Neural progenitor cell (in vitro differentiated cells): ENCODE results near the gene VRTN. TPM values are rescaled to one million over a fixed set of nuclear protein-coding genes. Genes with fewer than 3 reads are reported as not detected.

Experiments
- DNase-seq: peaks from one replicate; pipeline ENCODE4 v3.0.0-alpha.2; 2016; ENCODE audit warnings: low spot score
- H2AFZ ChIP-seq: fragments of 200-600 bp; sonication (generic); replicated peaks from 2 replicates; pipeline ENCODE4 v1.6.1; 2016; ENCODE audit warnings: antibody characterized with exemption
- H3F3A ChIP-seq: fragments of 200-600 bp; sonication (generic); 2 replicates; pipeline ENCODE4 v1.6.1; 2016; ENCODE audit warnings: antibody characterized with exemption, low read depth
- H3K27ac ChIP-seq: fragments of 200-600 bp; sonication (generic); 2 replicates; pipeline ENCODE4 v1.5.1; 2016; ENCODE audit warnings: mild to moderate bottlenecking
- H3K27me3 ChIP-seq: fragments of 200-600 bp; sonication (generic); 2 replicates; pipeline ENCODE4 v1.6.1; 2016; ENCODE audit warnings: mild to moderate bottlenecking, moderate library complexity
- H3K36me3 ChIP-seq: fragments of 200-600 bp; sonication (generic); 2 replicates; pipeline ENCODE4 v1.5.1; 2016
- H3K4me1 ChIP-seq: fragments of 200-600 bp; sonication (generic); 2 replicates; pipeline ENCODE4 v1.6.1; 2016; ENCODE audit warnings: mixed run types
- H3K4me2 ChIP-seq: fragments of 200-600 bp; sonication (generic); 2 replicates; pipeline ENCODE4 v1.6.1; 2016
- H3K4me3 ChIP-seq: fragments of 200-600 bp; sonication (generic); 2 replicates; pipeline ENCODE4 v1.5.1; 2016
- H3K79me2 ChIP-seq: fragments of 200-600 bp; sonication (generic); 2 replicates; pipeline ENCODE4 v1.6.1; 2016; ENCODE audit warnings: low read depth
- H3K9ac ChIP-seq: fragments of 200-600 bp; sonication (generic); 2 replicates; pipeline ENCODE4 v1.6.1; 2016
- H3K9me3 ChIP-seq: fragments of 200-600 bp; sonication (generic); 2 replicates; pipeline ENCODE4 v1.5.1; 2016; ENCODE audit warnings: low read depth
- H4K20me1 ChIP-seq: fragments of 200-600 bp; sonication (generic); 2 replicates; pipeline ENCODE4 v1.6.1; 2016; ENCODE audit warnings: low read depth
- H3K27ac Mint-ChIP-seq: 3 replicates; pipeline ENCODE4 v1.8.0; 2021; ENCODE audit warnings: mixed read lengths
- H3K27me3 Mint-ChIP-seq: 2 replicates; pipeline ENCODE4 v1.8.0; 2022; ENCODE audit warnings: low read depth, mild to moderate bottlenecking, inconsistent platforms, moderate library complexity, mixed read lengths; ENCODE audit not compliant: insufficient read depth
- H3K36me3 Mint-ChIP-seq: 3 replicates; pipeline ENCODE4 v1.8.0; 2021; ENCODE audit warnings: mixed read lengths
- H3K4me1 Mint-ChIP-seq: 3 replicates; pipeline ENCODE4 v1.8.0; 2021; ENCODE audit warnings: mixed read lengths
- H3K4me3 Mint-ChIP-seq: 3 replicates; pipeline ENCODE4 v1.8.0; 2021; ENCODE audit warnings: mild to moderate bottlenecking, moderate library complexity, mixed read lengths
- H3K9me3 Mint-ChIP-seq: 3 replicates; pipeline ENCODE4 v1.8.0; 2020; ENCODE audit warnings: mixed read lengths
- EZH2 ChIP-seq: fragments of 200-600 bp; sonication (generic); IDR thresholded peaks from 2 replicates; pipeline ENCODE4 v1.6.1; 2017; ENCODE audit warnings: antibody characterized with exemption, mild to moderate bottlenecking, moderate library complexity
- EZH2phosphoT487 ChIP-seq: fragments of 200-600 bp; sonication (generic); IDR thresholded peaks from 2 replicates; pipeline ENCODE4 v1.6.1; 2017; ENCODE audit warnings: antibody characterized with exemption
- total RNA-seq: library from RNA; depleted of rRNA; stranded (reverse); fragments of >200 nt; gene quantifications from 2 replicates; pipeline ENCODE4 v1.2.3, GENCODE V29; 2015; ENCODE audit warnings: low replicate concordance
- TF ChIP-seq, protein P1 (sequence below): fragments of 200-600 bp; sonication (generic); IDR thresholded peaks from 2 replicates; pipeline ENCODE4 v1.5.1; 2017; ENCODE audit warnings: antibody characterized with exemption, mild to moderate bottlenecking

VRTN gene
- total RNA-seq, 1 donor from 2014 or later = 7.9 TPM

DNA sequence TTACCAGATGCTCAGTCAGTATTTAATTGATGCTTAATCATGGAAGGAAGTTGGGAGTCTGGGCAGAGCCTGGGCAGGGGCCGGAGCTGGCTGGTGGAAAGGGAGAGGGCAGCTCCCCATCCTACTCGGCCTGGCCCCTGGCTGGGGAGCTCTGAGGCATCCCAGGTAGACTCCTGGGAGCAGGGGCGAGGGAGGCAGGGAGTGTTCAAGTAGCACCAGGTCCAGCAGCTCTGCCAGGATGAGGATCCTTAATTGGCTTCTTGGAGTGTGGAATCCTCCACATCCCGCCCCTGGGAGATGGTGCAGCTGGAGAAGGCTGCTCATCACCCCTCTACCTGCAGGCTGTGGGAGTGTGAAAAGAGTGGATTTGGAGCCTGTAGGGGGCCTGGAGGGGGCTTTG, 46.8 kb downstream of the VRTN start:
- no peak for DNase-seq
- peak overlapping the region; percentile 18 for H3K4me2 ChIP-seq
- no peak overlapping the region for H3K4me3 Mint-ChIP-seq
- H3K9me3 ChIP-seq = no peaks in the 10 kb centered on the region
- peaks cover 3% of the 10 kb centered on the region for H3F3A ChIP-seq
- H3K36me3 Mint-ChIP-seq = no peaks in the 10 kb centered on the region
- no peaks in the 10 kb centered on the region for H3K36me3 ChIP-seq
- H3K4me1 Mint-ChIP-seq = peaks cover 9% of the 10 kb centered on the region
- TF ChIP-seq EZH2 = no peak
- no peak for TF ChIP-seq EZH2phosphoT487
- TF ChIP-seq, protein P1, sequence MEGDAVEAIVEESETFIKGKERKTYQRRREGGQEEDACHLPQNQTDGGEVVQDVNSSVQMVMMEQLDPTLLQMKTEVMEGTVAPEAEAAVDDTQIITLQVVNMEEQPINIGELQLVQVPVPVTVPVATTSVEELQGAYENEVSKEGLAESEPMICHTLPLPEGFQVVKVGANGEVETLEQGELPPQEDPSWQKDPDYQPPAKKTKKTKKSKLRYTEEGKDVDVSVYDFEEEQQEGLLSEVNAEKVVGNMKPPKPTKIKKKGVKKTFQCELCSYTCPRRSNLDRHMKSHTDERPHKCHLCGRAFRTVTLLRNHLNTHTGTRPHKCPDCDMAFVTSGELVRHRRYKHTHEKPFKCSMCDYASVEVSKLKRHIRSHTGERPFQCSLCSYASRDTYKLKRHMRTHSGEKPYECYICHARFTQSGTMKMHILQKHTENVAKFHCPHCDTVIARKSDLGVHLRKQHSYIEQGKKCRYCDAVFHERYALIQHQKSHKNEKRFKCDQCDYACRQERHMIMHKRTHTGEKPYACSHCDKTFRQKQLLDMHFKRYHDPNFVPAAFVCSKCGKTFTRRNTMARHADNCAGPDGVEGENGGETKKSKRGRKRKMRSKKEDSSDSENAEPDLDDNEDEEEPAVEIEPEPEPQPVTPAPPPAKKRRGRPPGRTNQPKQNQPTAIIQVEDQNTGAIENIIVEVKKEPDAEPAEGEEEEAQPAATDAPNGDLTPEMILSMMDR = no peak
- no peak overlapping the region for H2AFZ ChIP-seq
- H4K20me1 ChIP-seq = no peaks in the 10 kb centered on the region
- no peak overlapping the region for H3K27ac ChIP-seq
- H3K9ac ChIP-seq = no peak overlapping the region
- no peaks in the 10 kb centered on the region for H3K79me2 ChIP-seq
- peaks cover 29% of the 10 kb centered on the region for H3K4me1 ChIP-seq
- no peaks in the 10 kb centered on the region for H3K9me3 Mint-ChIP-seq
- no peaks in the 10 kb centered on the region for H3K27me3 ChIP-seq
- H3K4me3 ChIP-seq = no peak overlapping the region
- no peak overlapping the region for H3K27ac Mint-ChIP-seq
- peaks cover 7% of the 10 kb centered on the region for H3K27me3 Mint-ChIP-seq

DNA sequence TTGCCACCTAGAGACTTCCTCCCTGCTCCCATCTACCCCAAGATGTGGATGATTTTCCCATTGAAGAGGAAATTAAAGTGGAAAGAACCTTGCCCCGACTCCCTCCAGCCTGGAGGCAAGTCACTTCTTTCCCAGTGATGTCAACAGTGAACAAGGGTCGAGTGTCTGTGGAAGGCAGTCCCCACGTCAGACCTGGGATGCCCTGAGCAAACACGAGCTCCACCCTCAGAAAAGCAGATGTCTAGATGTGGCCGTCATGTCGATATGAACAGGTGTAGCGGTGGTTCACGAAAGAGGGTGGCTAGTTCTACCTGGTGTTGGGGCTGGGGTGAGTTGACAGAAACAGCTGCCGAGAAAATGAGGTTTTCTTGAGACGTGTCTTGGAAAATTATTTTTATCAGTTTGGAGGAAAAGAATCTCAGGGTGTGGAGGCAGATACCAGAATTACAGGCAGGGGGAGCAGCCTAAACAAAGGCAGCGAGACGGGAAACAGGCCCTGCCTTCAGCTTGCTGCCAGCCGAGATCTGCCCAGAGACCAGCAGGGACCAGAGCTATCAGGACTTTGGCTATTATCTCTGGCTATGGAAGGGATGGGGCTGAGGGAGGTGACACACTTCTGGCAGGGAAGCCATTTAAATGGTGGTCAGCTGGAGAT, 51.9 kb downstream of the VRTN start:
- DNase-seq = peak; percentile 53
- Histone ChIP-seq H2AFZ (peak overlapping the region; percentile 75), H3K9ac (no peak overlapping the region), H3K9me3 (no peaks in the 10 kb centered on the region), H3K27me3 (no peaks in the 10 kb centered on the region), H3K4me3 (no peak overlapping the region), H3K4me1 (peaks cover 48% of the 10 kb centered on the region), H3K4me2 (no peak overlapping the region), H3F3A (peaks cover 23% of the 10 kb centered on the region), H4K20me1 (no peaks in the 10 kb centered on the region), H3K36me3 (no peaks in the 10 kb centered on the region), H3K79me2 (no peaks in the 10 kb centered on the region), H3K27ac (no peak overlapping the region)
- Mint-ChIP-seq H3K4me3 (no peak overlapping the region), H3K27ac (no peak overlapping the region), H3K27me3 (peaks cover 7% of the 10 kb centered on the region), H3K9me3 (no peaks in the 10 kb centered on the region), H3K36me3 (no peaks in the 10 kb centered on the region), H3K4me1 (peaks cover 32% of the 10 kb centered on the region)
- TF ChIP-seq EZH2 = no peak
- TF ChIP-seq, protein P1 = no peak
- no peak for TF ChIP-seq EZH2phosphoT487

DNA sequence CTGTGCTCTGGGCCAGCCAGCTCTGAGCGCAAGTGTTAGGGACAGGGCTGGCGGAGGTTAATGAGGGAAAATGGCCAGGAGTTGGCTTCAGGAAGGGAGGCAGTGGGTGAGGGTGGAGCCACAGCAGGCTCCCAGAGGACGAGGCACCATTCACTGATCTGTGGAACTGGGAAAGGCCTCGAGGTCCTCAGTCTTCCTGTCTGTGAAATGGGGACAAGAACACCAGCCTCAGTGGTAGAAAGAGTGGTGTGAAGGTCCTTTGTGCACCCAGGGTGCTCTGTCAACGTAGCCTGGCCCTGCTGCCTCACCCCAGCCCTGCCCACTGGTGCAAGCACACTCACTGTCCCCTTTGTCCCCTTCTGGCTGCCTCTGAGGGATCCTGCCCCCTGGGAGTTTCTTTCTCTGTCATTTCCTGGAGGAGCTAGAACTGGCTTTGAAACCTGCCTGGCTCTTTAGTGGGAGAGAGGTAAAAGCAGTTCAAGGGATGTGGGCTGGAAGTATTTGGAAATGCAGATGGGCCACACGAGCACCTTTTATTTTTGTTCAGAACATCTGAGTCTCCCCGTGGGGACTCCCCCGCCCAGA, 52.7 kb downstream of the VRTN start:
- Histone ChIP-seq H3K9me3 (no peaks in the 10 kb centered on the region), H3F3A (peaks cover 23% of the 10 kb centered on the region), H3K27ac (no peak overlapping the region), H3K27me3 (no peaks in the 10 kb centered on the region), H3K4me2 (peak overlapping the region; percentile 66), H4K20me1 (no peaks in the 10 kb centered on the region), H3K36me3 (no peaks in the 10 kb centered on the region), H3K9ac (no peak overlapping the region), H3K79me2 (no peaks in the 10 kb centered on the region), H3K4me1 (peaks cover 41% of the 10 kb centered on the region), H2AFZ (peak overlapping the region; percentile 85), H3K4me3 (no peak overlapping the region)
- Mint-ChIP-seq H3K27me3 (peaks cover 10% of the 10 kb centered on the region), H3K4me1 (peaks cover 32% of the 10 kb centered on the region), H3K9me3 (no peaks in the 10 kb centered on the region), H3K27ac (no peak overlapping the region), H3K4me3 (peak overlapping the region; percentile 12), H3K36me3 (no peaks in the 10 kb centered on the region)
- no peak for TF ChIP-seq EZH2
- TF ChIP-seq EZH2phosphoT487 = no peak
- TF ChIP-seq, protein P1 = no peak
- no peak for DNase-seq
